ENCODE measurements around the gene SMAD9.
A peak's percentile ranks its signal among the peaks of the same experiment; 100 is the strongest.

Gene SMAD9

DNA sequence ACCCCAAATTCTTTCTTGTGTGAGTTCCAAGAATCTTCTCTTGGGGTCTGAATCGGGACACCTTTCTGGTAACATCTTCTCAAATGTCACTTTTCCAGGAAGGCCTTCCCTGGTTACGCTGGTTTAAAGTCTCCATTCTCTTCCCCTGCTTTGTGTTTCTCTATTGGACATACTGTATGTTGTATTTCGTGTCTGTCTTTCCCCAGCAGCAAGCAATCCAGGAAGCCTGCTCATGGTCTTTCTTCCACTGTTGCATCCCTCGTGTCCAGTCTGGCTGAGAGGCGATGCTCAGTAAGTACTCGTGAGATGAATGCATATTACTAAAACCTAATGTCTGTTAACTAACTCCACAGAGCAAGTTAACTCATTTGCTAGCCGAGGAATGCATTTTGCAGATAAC lies 57.3 kb downstream of the SMAD9 start:
- Histone ChIP-seq H3K9me3 (ENCODE audit: control insufficient read depth, low read length) (no peaks in the 10 kb centered on the region), H3K27ac (ENCODE audit: low read length, poor library complexity, severe bottlenecking) (no peak overlapping the region), H2BK12ac (ENCODE audit: low read length in 2 of 2) (no peak overlapping the region), H3K9ac (ENCODE audit: low read length) (no peak overlapping the region), H3K4me1 (ENCODE audit: control insufficient read depth, insufficient read depth, low read depth, low read length) (no peaks in the 10 kb centered on the region), H4K8ac (ENCODE audit: low read length) (no peak overlapping the region), H3K14ac (ENCODE audit: low read length in 2 of 2) (no peak overlapping the region), H2BK120ac (ENCODE audit: low read depth, low read length) (no peak overlapping the region), H3K4me3 (ENCODE audit: insufficient read depth in 1 of 2, low read depth in 1 of 2, low read length in 2 of 2) (no peak overlapping the region), H3K79me1 (replicated peaks; ENCODE audit: low read length, poor library complexity, severe bottlenecking) (no peaks in the 10 kb centered on the region), H3K23ac (ENCODE audit: low read length in 2 of 2) (no peak overlapping the region), H3K4ac (ENCODE audit: low read depth in 1 of 2, low read length in 2 of 2) (no peak overlapping the region), H2AFZ (ENCODE audit: low read depth, low read length) (no peak overlapping the region), H2BK5ac (ENCODE audit: low read depth, low read length, poor library complexity, severe bottlenecking) (no peak overlapping the region), H3K4me2 (ENCODE audit: low read length, poor library complexity, severe bottlenecking) (no peak overlapping the region), H4K91ac (ENCODE audit: low read length) (no peak overlapping the region), H2BK15ac (ENCODE audit: low read depth, poor library complexity, severe bottlenecking) (no peak overlapping the region), H3K27me3 (ENCODE audit: control insufficient read depth in 1 of 2, insufficient read depth in 1 of 2, low read length in 2 of 2) (no peaks in the 10 kb centered on the region), H2AK5ac (ENCODE audit: low read length, severe bottlenecking) (no peak overlapping the region), H3K18ac (ENCODE audit: low read depth in 1 of 2, low read length in 2 of 2) (no peak overlapping the region), H3K36me3 (ENCODE audit: control insufficient read depth in 1 of 2, insufficient read depth in 2 of 2, low read depth in 1 of 2, low read length in 2 of 2) (peaks cover 0 to 3% of the 10 kb centered on the region in 2 experiments)
- WGBS: 96% methylated on average over 7 of the region's 7 CpGs
- no peak for DNase-seq

DNA sequence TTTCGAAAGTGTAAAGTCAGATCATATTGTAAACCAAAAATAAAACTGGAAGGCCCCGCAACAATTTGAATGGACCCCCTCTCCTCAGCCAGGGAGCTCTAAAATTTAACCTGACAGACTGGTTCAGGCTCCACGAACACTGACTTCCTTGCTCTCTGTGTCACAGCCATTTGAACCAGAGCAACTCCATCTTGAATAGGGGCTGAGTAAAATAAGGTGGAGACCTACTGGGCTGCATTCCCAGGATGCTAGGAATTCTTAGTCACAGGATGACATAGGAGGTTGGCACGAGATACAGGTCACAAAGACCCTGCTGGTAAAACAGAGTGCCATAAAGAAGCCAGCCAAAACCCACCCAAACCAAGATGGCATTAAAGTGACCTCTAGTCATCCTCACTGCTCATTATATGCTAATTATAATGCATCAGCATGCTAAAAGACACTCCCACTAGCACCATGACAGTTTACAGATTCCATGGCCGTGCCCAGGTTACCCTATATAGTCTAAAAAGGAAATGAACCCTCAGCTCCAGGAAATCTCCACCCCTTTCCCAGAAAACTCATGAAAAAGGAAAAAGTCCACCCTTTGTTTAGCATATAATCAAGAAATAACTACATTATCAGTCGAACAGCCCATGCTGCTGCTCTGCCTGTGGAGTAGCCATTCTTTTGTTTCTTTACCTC lies 57.9 kb downstream of the SMAD9 start:
- H3K9me3 ChIP-seq (ENCODE audit: control insufficient read depth, low read length): no peaks in the 10 kb centered on the region
- no peak overlapping the region for H4K8ac ChIP-seq (ENCODE audit: low read length)
- WGBS: 85% methylated on average over 5 of the region's 6 CpGs
- no peak overlapping the region for H3K9ac ChIP-seq (ENCODE audit: low read length)
- no peak overlapping the region for H3K4me2 ChIP-seq (ENCODE audit: low read length, poor library complexity, severe bottlenecking)
- no peak overlapping the region for H2BK15ac ChIP-seq (ENCODE audit: low read depth, poor library complexity, severe bottlenecking)
- no peak overlapping the region for H3K23ac ChIP-seq (ENCODE audit: low read length in 2 of 2)
- H3K4ac ChIP-seq (ENCODE audit: low read depth in 1 of 2, low read length in 2 of 2): no peak overlapping the region
- no peak overlapping the region for H2AK5ac ChIP-seq (ENCODE audit: low read length, severe bottlenecking)
- H2BK5ac ChIP-seq (ENCODE audit: low read depth, low read length, poor library complexity, severe bottlenecking): no peak overlapping the region
- peaks cover 0 to 3% of the 10 kb centered on the region in 2 experiments for H3K36me3 ChIP-seq (ENCODE audit: control insufficient read depth in 1 of 2, insufficient read depth in 2 of 2, low read depth in 1 of 2, low read length in 2 of 2)
- no peak for DNase-seq
- H3K27me3 ChIP-seq (ENCODE audit: control insufficient read depth in 1 of 2, insufficient read depth in 1 of 2, low read length in 2 of 2): no peaks in the 10 kb centered on the region
- H2AFZ ChIP-seq (ENCODE audit: low read depth, low read length): no peak overlapping the region
- H3K14ac ChIP-seq (ENCODE audit: low read length in 2 of 2): no peak overlapping the region
- H4K91ac ChIP-seq (ENCODE audit: low read length): no peak overlapping the region
- H2BK120ac ChIP-seq (ENCODE audit: low read depth, low read length): no peak overlapping the region
- no peaks in the 10 kb centered on the region for H3K4me1 ChIP-seq (ENCODE audit: control insufficient read depth, insufficient read depth, low read depth, low read length)
- H3K79me1 ChIP-seq (replicated peaks; ENCODE audit: low read length, poor library complexity, severe bottlenecking): no peaks in the 10 kb centered on the region
- no peak overlapping the region for H2BK12ac ChIP-seq (ENCODE audit: low read length in 2 of 2)
- no peak overlapping the region for H3K18ac ChIP-seq (ENCODE audit: low read depth in 1 of 2, low read length in 2 of 2)
- no peak overlapping the region for H3K27ac ChIP-seq (ENCODE audit: low read length, poor library complexity, severe bottlenecking)
- no peak overlapping the region for H3K4me3 ChIP-seq (ENCODE audit: insufficient read depth in 1 of 2, low read depth in 1 of 2, low read length in 2 of 2)

DNA sequence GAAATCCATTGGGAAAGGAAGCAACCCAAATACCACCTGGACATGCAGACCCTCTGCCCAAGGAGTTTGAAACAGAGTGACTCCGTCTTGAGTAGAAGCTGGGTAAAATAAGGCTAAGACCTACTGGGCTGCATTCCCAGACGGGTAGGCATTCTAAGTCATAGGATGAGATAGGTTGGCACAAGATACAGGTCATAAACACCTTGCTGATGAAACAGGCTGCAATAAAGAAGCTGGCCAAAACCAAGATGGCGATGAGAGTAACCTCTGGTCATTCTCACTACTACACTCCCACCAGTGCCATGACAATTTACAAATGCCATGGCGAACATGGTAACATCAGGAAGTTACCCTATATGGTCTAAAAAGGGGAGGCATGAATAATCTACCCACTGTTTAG lies 60.8 kb downstream of the SMAD9 start:
- H2AK5ac ChIP-seq (ENCODE audit: low read length, severe bottlenecking): no peak overlapping the region
- no peaks in the 10 kb centered on the region for H3K36me3 ChIP-seq (ENCODE audit: control insufficient read depth in 1 of 2, insufficient read depth in 2 of 2, low read depth in 1 of 2, low read length in 2 of 2)
- H3K27me3 ChIP-seq (ENCODE audit: control insufficient read depth in 1 of 2, insufficient read depth in 1 of 2, low read length in 2 of 2): no peaks in the 10 kb centered on the region
- no peak overlapping the region for H3K9ac ChIP-seq (ENCODE audit: low read length)
- no peak overlapping the region for H3K23ac ChIP-seq (ENCODE audit: low read length in 2 of 2)
- H2BK120ac ChIP-seq (ENCODE audit: low read depth, low read length): no peak overlapping the region
- H3K9me3 ChIP-seq (ENCODE audit: control insufficient read depth, low read length): no peaks in the 10 kb centered on the region
- H3K27ac ChIP-seq (ENCODE audit: low read length, poor library complexity, severe bottlenecking): no peak overlapping the region
- no peak overlapping the region for H4K91ac ChIP-seq (ENCODE audit: low read length)
- DNase-seq: no peak
- no peak overlapping the region for H3K4me2 ChIP-seq (ENCODE audit: low read length, poor library complexity, severe bottlenecking)
- no peak overlapping the region for H3K14ac ChIP-seq (ENCODE audit: low read length in 2 of 2)
- no peak overlapping the region for H3K4me3 ChIP-seq (ENCODE audit: insufficient read depth in 1 of 2, low read depth in 1 of 2, low read length in 2 of 2)
- H2BK15ac ChIP-seq (ENCODE audit: low read depth, poor library complexity, severe bottlenecking): no peak overlapping the region
- H2BK5ac ChIP-seq (ENCODE audit: low read depth, low read length, poor library complexity, severe bottlenecking): no peak overlapping the region
- no peak overlapping the region for H3K18ac ChIP-seq (ENCODE audit: low read depth in 1 of 2, low read length in 2 of 2)
- no peaks in the 10 kb centered on the region for H3K4me1 ChIP-seq (ENCODE audit: control insufficient read depth, insufficient read depth, low read depth, low read length)
- WGBS: 99% methylated on average over 4 of the region's 4 CpGs
- H4K8ac ChIP-seq (ENCODE audit: low read length): no peak overlapping the region
- no peaks in the 10 kb centered on the region for H3K79me1 ChIP-seq (replicated peaks; ENCODE audit: low read length, poor library complexity, severe bottlenecking)
- no peak overlapping the region for H2BK12ac ChIP-seq (ENCODE audit: low read length in 2 of 2)
- no peak overlapping the region for H3K4ac ChIP-seq (ENCODE audit: low read depth in 1 of 2, low read length in 2 of 2)
- no peak overlapping the region for H2AFZ ChIP-seq (ENCODE audit: low read depth, low read length)

DNA sequence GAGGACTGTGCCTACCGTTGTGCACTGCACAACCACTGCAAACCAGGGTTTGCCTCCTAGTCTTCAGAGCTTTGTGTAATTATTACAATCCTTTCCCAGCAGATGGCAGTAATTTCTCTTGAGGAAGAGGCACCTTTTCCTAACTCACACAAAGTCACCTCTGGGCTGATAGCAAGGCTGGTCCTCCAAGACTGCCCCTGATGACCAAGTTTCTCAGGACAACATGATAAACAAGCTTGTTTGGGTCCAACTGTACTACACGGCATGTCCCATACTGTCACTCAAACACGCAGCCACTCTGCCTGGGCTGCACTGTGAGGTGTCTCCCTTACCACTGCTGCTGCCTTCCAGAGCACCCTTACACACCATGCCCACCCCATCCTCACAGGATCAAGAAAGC lies 61.7 kb downstream of the SMAD9 start:
- no peak overlapping the region for H2AFZ ChIP-seq (ENCODE audit: low read depth, low read length)
- peak; percentile 65 for DNase-seq
- H3K9me3 ChIP-seq (ENCODE audit: control insufficient read depth, low read length): no peaks in the 10 kb centered on the region
- no peak overlapping the region for H3K4ac ChIP-seq (ENCODE audit: low read depth in 1 of 2, low read length in 2 of 2)
- H2BK5ac ChIP-seq (ENCODE audit: low read depth, low read length, poor library complexity, severe bottlenecking): no peak overlapping the region
- no peak overlapping the region for H3K18ac ChIP-seq (ENCODE audit: low read depth in 1 of 2, low read length in 2 of 2)
- H2BK15ac ChIP-seq (ENCODE audit: low read depth, poor library complexity, severe bottlenecking): no peak overlapping the region
- H3K4me3 ChIP-seq (ENCODE audit: insufficient read depth in 1 of 2, low read depth in 1 of 2, low read length in 2 of 2): no peak overlapping the region
- H4K91ac ChIP-seq (ENCODE audit: low read length): no peak overlapping the region
- no peak overlapping the region for H3K9ac ChIP-seq (ENCODE audit: low read length)
- H2BK120ac ChIP-seq (ENCODE audit: low read depth, low read length): no peak overlapping the region
- H4K8ac ChIP-seq (ENCODE audit: low read length): no peak overlapping the region
- H3K79me1 ChIP-seq (replicated peaks; ENCODE audit: low read length, poor library complexity, severe bottlenecking): no peaks in the 10 kb centered on the region
- H3K36me3 ChIP-seq (ENCODE audit: control insufficient read depth in 1 of 2, insufficient read depth in 2 of 2, low read depth in 1 of 2, low read length in 2 of 2): peaks cover 0 to 3% of the 10 kb centered on the region in 2 experiments
- H2AK5ac ChIP-seq (ENCODE audit: low read length, severe bottlenecking): no peak overlapping the region
- WGBS: 42% methylated on average over 3 of the region's 3 CpGs
- no peak overlapping the region for H3K14ac ChIP-seq (ENCODE audit: low read length in 2 of 2)
- no peaks in the 10 kb centered on the region for H3K27me3 ChIP-seq (ENCODE audit: control insufficient read depth in 1 of 2, insufficient read depth in 1 of 2, low read length in 2 of 2)
- H3K4me2 ChIP-seq (ENCODE audit: low read length, poor library complexity, severe bottlenecking): no peak overlapping the region
- H3K27ac ChIP-seq (ENCODE audit: low read length, poor library complexity, severe bottlenecking): no peak overlapping the region
- no peaks in the 10 kb centered on the region for H3K4me1 ChIP-seq (ENCODE audit: control insufficient read depth, insufficient read depth, low read depth, low read length)
- H2BK12ac ChIP-seq (ENCODE audit: low read length in 2 of 2): no peak overlapping the region
- no peak overlapping the region for H3K23ac ChIP-seq (ENCODE audit: low read length in 2 of 2)
